Activated naive CD4-positive, alpha-beta T cell treated with Interleukin-2 at 50 U/mL for 16 hours (primary cell): ENCODE data around the gene ZNF783.
A peak's percentile ranks its signal among the peaks of the same experiment; 100 is the strongest.

Experiments used
- DNase-seq: peaks from one replicate; pipeline ENCODE4 v3.0.0-alpha.2; 2020

ZNF783 gene

DNA sequence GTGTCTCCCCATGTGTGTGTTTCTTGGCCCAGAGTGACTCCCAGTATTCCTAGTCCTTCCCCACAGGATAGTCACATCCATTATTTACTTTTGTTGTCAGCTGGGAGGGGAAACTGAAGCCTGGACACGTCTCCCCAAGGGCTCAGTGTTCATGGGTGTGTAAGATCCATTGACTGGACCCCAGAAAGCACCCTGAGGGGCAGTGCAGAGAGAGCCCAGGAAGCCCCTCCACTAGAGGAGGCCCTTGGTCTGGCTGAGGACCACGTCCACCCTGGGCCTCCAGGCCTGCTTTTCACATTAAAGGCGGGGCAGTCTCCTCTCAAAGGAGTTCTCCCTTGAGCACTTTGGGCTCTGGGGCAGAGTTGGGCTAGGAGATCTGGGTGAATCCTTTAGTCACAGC is 21.3 kb downstream of the ZNF783 start:
- no peak for DNase-seq

DNA sequence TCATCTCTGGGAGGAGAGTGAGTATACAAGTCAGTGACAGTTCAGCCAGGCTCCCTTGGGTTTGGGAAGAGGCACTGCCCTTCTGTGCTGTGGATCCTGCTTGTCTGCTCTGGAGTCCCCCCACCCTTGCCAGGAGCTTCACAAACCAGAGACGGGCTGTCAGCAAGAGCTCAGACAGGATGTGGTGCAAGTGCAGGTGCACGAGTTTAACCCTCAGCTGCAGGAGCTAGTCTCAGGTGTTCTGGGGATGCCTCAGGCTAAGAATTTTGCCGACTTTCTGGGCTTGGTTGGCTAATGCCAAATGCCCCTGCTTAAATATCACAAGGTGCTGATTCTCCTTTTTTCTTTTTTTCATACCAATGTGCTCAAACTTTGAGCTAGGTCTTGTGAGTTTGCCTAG is 22.3 kb downstream of the ZNF783 start:
- DNase-seq, result peak; percentile 37

DNA sequence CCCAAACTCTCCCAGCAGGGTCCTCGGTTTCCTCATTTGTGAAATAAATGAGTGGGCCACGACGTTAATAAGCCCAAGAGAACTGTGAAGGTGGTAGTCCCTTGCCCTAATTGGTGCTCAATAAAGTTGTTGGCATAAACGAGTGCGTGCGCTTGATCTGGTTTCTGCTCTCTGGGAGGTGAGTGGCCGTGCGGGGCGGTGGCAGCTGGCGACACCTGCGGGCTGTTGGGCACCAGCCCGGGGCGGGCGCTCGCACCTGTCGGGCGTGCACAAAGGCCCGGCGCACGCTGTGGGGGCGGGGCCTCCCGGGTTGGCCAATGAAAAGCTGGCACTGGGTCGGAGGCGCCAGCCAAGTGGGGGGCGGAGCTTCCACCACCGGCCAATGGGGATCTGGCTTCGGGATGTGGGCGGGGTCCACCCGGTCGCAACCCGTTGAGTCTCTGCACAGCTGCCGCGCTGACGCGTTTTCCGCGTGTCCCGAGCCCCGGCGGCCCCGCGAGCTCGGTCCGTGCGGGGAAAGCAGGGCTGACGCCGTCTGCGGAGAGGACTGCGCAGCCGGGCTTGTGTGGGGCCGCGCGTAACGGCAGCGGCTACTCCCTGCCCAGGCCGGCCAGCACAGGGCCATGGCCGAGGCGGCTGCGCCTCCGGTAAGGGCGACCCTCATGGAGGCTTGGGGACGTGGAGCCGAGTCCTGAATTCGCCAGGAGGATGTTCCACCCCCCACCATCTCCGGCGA is 23.0 kb downstream of the ZNF783 start:
- peak; percentile 99 for DNase-seq

DNA sequence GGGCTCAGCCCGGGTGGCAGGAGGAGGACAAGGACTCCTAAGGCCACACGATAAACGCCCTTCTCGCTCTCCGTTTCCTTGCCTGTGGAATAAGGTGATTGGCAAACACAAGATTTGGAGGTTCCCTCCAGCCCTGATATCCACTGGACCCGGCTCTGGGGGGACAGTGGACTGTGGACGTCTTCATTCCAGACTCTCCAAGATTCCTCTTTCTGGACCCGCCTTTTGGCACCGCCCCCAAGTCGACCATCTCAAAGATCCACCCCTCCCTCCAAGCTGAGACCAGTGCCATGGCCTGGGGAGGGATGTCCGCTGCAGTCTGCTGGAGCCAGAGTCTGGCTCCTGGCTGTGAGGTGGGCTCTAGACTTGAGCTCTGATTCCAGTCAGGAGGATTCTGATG is 23.6 kb downstream of the ZNF783 start:
- no peak for DNase-seq

DNA sequence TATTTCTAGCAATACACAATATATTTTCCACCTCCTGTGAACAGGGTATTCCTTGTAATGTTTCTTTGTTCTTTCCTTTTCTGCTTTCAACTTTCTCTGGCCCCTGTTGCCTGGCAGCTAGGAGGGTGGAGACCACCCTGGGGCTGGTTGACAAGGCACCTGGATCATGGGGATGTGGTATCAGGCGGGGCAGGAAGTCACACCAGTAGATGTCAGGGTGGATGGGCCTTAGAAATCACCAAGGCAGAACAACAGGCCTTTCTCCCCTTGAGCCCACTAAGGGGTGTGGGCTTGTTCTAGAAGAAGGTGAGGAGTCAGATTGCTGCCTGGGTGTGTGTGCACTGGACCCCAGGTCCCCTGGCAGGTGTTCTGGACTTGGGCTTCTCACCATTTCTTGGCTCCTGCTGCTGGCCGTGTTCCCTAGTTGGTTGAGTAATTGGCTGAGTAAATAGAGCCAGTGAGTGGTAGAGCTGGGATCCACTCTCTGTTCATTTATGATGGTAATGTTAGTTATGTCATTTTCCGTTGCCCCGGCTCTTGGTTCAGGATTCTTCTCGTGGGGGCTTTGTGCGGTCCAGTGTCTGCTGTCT is 24.9 kb downstream of the ZNF783 start:
- no peak for DNase-seq

DNA sequence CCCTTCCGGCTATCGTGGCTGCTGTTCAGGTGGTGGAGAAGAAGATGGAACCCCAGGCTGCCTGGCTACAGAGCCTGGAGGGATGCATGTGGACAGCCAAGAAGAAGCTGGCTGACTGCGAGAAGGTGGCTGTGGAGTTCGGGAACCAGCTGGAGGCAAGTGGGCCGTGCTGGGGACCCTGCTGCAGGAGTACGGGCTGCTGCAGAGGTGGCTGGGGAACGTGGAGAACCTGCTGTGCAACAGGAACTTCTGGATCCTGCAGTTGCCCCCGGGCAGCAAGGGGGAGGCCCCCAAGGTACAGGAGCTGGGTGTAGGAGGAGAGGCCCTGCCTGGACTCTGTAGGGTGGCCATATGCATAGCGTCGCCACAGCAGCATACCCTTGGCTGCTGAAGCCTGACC is 25.6 kb downstream of the ZNF783 start:
- no peak for DNase-seq

DNA sequence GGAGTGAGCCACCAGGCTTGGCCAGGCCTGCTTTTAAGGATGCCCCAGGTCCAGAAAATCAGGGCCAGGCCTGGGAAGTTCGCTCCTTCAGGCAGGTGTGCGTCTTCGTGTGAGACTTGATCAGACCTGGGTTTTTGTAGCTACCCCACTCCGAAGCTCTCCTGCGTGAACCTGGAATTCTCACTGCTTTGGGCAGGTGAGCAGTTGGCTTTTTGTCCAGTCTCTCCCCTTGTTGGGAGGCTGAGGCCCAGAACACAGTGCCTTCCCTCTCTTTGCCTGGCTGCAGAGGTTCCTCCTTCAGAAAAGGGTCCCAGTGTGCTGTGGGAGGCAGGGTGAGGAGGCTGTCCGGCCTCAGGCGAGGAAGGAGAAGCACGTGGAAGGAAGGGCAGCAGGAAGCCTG is 27.3 kb downstream of the ZNF783 start:
- DNase-seq, result no peak

DNA sequence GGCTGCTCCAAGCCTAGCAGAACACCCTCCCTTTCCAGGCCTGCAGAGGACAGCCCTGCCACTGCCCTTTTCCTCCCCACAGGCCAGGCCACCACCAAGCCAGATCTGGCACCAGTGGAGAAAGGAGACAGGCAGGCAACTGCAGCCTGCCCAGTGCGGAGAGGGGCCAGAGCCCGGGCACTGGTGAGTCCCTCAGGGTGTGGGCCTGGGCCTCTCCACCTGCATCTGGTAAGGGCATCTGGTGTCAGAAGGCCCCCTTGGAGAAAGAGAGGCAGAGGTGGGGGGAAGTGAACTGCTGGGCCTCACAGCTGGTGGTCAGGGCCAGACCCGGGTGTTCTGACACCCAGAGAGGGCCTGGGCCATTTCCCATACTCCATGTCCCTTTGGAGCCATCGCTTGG is 27.9 kb downstream of the ZNF783 start:
- DNase-seq, result no peak

DNA sequence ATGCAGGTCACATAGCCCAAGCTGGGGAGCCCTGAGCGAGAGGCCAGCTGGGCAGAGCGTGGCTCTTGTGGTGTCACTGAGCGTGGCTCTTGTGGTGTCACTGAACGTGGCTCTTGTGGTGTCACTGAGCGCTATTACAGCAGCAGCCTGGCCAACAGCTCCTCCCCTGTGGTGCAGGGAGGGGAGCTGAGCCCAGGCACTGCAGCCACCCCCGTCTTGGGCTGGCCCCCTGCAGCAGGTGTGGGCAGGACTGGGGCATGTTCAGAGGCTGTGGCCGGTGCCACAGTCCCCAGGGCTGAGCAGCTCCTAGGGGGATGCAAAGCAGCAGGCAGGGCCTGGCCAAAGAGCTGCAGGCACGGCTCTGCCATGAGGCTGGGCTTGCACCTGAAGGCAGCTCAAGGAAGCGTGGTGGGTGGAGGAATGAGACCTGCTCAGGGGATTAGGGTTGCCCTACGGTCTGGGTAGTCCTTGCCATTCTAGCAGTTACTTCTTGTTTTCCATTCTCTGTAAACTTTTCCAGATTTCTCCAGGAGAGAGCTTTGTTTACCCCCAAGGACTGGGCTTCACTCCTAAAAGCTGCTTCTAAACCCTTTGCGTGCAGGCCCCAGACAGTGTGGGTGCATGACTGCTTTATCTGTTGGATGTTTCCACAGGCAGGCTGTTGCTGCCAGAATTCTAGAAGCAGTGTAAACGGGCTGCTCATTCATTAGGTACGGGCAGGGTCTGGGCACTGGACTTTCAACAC is 29.2 kb downstream of the ZNF783 start:
- no peak for DNase-seq

DNA sequence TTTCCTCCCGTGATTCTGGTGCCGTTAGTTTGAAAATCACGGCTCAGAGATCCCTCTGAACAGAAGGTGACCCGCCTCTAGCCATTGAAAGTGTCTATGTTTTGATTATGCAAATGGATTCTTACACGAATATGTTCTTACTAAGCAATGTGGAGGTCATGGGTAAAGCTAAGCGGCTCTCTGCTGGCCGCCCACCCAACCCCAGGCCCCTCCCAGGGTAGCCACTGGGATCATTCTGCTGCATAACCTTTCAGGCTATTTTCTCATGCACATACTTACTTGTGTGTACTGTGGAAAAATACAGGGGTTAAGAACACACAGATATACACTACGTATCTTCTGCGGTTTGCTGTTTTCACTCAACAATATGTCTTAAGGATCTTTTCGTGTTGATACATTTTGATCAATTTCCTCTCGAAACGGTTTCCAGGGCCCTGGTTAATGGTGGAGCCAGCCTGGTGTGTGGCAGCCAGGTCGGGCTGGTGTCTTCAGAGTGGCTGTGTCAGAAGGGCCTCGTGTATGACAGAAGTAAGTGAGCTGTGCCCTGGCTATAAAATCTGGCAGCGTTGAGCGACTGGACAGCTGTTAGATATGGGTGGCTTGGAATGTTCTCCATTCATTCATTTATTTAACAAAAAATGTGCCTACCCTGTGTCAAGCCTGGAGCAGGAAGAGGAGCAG is 29.9 kb downstream of the ZNF783 start:
- DNase-seq, result no peak

DNA sequence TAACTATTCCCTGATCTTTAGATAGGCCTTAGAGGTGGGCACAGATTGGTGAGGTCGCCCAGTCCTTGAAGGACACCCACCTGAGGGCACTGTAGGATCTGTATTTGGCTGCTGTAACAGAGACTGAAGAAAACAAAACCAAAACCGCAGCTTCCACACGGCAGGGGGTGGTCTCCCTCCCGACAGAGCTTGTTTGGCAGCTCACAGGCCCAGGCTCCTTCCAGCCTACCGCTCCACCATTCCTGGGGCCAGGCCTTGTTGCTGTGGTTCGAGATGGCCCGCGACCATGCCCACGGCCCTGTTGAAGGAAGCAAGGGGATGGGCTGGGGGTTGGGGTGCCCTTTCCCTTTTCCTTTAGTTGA is 30.4 kb downstream of the ZNF783 start:
- DNase-seq, result no peak

DNA sequence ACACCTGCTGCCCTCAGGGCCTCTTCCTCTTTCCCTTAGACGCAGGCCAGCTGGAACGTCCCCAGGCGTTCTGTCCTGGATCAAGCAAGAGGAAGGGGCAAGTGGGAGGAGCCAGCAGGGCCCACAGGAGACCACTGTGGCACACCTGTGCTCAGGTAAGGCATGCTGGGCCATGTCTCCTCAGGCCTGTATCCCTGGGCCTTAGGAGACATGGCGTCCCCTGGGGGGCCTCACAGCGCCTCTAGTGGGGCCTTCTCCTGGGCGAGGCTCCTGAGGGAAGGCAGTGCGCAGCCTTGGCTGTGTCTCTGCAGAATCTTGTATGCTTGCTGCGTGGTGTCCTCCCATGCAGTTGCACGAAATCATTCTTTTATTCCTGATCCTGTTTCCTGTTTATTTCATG is 31.3 kb downstream of the ZNF783 start:
- no peak for DNase-seq

DNA sequence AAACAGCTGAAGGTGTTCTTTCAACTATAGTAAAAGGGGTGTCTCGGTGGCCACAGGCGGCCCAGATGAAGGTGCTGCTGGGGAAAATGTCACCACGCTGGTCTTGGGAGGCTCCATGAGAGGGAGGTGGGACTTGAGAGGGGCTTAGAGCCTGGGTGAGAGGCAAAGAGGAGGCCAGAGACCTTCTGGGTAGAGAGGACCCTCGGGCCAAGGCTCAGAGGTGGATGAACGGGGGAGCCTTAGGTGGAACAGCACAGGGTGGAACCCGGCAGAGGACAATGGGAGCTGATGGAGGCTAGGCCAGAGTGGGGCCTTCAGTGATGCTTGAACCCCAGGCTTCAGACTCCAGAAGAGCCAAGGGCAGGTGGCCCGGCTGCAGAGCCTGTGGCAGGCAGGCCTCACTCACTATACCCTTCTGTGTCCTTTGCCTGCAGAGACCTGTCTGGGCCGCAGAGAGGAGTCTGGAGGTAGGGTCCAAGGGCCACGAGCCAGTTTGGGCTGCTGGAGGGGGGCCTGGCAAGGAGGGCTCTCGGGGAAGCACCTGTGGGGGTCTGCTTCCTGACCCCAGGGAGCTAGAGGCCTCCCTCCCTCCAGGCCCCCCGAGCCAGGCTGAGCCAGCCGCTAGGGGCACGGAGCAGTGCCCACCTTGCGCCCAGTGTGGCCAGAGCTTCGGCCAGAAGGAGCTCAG is 32.1 kb downstream of the ZNF783 start:
- DNase-seq, result no peak

DNA sequence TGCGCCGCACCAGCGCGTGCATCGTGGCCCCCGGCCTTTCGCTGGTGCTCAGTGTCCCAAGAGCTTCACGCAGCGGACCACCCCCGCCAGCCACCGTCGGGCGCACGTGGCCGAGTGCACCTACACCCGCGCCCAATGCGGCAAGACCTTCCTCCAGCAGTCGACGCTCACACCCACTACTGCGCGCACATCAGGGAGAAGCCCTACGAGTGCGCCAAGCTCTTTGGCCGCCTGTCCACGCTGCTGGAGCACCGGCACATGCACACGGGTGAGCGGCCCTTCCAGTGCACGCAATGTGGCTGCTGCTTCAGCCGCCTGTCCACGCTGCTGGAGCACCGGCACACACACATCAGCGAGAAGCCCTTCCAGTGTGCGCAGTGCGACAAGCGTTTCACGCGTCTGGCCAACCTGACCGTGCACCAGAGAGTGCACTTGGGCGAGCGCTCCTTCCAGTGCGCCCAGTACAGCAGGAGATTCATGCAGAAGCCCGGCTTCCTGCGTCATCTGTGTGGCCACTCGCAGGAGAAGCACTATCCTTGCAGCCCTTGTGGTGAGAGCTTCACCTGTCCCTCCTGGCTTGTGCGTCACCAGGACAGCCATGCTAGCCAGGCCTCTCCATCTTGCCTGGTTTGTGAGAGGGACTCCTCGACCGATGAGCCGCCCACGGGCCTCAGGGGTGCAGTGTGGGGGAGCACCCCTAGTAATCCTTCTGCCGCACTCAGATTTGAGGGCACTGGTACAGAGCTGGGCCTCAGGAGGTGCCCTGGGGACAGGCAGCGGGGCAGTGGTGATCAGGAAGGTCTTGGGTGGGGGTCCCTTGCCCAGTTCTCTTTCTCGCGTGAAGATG is 32.9 kb downstream of the ZNF783 start:
- DNase-seq, result no peak

DNA sequence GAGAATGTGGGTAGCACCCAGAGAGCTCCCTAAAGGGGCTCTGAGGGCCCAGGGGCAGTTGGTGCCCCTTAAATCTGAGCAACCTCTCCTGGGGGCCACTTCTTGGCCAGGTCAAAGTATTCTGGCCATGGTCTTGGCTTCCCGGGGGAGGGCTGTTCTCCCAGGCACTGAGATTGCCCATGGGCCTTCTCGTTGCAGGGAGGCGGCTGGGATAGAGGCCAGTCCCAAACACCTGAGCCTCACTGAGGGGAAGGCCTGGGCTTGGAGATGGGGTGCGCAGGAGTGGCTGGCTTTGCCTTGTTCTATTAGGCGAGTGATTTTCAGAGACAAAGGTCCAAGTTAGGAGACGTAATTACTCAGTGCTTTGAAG is 33.5 kb downstream of the ZNF783 start:
- DNase-seq, result no peak

DNA sequence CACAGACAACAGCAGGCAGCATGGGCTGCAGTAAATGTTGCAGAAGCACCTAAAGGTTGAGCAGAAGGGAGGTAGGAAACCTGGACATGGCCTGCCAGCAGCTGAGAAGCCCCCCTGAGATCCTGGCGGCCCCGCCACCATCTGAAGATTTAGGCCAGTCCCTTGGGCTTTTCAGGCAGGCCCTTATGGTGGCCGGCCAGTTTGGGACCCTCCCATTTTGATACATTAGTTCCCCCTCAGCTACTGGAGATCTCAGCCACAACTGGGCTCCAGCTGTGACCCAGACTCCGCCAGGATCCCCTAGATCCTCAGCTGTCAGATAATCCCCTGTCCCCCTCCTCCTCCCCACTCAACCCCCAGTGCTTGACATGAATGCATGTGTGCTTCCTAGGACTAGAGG is 34.4 kb downstream of the ZNF783 start:
- no peak for DNase-seq

DNA sequence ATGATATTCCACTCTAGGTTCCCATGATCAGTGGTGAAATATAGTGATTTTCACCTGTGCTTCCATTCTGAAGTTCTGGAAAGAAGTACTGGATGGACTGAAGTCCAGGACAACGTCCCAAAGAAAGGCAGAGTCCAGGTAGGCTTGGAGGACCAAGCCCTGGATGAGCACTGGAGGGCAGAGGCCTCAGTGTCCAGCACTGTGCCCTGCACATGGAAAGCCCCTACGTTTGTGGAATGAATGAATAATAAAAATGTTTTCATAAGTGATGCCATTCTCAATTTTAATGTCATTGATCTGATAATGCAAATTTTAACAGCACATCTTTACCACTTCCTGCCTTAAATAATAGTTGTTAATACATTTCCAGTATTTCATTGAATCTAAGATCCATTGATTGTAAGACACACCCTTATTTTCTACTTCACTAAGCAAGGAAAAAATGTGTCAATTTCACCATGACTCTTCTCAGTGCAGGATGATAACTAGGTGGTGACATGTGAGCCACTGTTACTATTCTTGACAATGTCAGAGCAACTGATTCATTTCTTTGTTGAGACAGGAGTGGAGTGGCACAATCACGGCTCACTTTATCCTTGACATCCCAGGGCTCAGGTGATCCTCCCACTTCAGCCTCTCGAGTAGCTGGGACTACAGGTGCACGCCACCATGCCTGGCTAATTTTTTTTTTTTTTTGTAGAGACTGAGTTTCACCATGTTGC is 35.2 kb downstream of the ZNF783 start:
- DNase-seq, result no peak

DNA sequence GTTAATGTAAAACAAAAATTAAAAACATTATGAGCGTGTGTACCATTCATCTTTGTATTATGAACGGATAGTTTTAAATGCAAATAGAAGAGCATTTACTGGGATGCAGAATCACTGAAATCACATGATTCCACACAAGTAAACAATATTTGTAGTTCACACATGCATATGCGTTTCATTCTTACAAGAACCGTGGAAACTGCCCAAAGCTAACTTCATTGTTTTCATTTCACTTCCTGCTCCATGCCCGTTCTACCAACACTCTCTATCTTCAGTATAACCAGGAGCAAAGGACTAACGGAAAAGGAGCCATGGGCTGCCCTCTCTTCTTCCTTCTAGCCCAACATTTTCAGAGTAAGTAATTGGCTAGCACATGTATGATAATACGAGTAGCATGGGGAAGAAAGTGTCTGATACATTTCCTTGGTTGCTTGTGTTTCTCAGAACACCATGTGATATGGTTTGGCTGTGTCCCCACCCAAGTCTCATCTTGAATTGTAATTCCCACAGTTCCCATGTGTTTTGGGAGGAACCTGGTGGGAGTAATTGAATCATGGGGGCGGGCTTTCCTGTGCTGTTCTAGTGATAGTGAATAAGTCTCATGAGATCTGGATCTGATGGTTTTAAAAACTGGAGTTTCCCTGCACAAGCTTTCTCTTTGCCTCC is 38.8 kb downstream of the ZNF783 start:
- DNase-seq, result no peak

DNA sequence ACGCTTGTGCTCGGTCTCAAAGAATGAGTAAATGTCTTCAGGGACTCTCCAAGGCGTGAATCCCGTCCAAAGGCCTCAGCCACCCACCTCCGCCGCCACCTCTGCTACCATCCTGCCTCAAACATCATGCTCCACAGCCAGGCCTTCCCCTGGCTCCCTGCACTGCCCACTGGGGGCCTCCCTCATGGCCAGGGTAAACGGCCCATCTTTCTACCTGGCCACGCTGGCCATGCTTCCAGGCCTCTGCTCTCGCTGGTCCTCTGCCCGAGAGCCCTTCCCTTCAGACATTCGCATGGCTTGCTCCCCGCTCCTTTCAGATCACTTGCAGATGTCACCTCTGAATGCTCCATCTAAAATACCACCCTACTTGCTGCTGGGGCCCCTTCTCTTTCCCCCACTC is 40.2 kb downstream of the ZNF783 start:
- DNase-seq, result no peak

DNA sequence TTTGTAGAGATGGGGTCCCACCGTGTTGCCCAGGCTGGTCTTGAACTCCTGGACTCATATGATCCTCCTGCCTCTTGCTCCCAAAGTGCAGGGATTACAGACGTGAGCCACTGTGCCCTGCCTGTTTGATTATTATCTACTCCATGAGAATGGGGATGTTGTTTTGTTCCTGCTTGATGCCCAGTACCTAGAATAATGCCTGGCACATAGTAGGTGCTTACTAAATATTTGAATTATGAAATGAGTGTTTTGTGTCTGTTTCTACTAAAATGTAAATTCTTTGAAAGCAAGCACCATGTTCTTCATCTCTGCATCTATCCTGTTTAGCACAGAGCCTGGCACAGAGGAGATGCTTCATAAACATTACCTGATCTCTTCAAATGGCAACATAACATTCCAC is 40.9 kb downstream of the ZNF783 start:
- no peak for DNase-seq

DNA sequence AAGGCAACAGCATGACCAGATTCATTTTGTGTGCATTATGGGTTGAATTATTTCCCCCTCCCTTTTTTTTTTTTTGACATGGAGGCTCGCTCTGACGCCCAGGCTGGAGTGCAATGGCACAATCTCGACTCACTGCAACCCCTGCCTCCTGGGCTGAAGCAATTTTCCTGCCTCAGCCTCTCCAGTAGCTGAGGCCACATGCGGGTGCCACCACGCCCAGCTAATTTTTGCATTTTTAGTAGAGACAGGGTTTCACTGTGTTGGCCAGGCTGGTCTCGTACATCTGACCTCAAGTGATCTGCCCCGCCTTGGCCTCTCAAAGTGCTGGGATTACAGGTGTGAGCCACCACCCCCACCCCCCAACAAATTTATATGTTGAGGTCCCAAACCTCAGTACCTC is 42.0 kb downstream of the ZNF783 start:
- DNase-seq, result no peak
